Activated CD4-positive, alpha-beta T cell treated with anti-CD3 and anti-CD28 coated beads for 24 hours (primary cell): ENCODE data around the gene ZNF805.
"Not testable (repeated sequence)": the region's sequence is repeated elsewhere in the genome, so short reads cannot be mapped to it uniquely, and the experiment has no call there.

ENCODE experiments used
- DNase-seq, 2 donors: peaks; one replicate each; pipeline ENCODE4 v3.0.0-alpha.2; 2020; ENCODE audit warnings: low read depth in 2 of 2

The ZNF805 gene

DNA sequence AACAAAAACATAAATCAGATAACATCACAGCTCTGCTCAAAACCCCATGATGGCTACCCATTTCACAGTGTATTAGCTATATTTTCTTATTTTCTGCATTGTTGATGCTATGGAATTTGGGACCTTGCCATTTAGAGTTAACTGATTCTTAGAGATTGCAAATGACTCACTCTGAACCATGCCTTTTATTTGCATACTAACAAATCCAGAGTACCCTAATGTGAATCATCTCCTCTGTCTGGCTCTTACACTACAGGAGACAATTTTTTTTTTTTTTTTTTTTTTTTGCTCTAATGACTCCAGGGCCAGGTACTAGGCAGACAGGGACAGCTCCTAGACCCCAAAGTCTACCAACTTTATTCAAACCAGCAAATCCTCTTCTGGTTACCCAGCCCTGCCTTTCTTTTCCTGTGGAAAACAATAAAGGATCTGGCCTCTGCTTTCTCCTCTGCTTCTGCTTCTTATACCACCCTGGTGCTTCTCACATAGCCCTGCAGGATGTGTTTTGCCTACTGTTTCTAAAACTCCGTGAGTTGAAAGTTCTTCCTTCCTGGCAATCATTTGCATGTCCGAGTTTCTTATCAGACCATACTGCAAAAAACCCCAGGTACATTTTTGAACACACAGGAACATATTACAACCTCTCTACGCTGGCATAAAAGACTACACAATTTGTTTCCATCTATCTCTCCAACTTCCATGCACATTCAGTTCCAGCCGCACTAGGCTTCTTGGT, 29.3 kb downstream of the ZNF805 start:
- no peak for DNase-seq

DNA sequence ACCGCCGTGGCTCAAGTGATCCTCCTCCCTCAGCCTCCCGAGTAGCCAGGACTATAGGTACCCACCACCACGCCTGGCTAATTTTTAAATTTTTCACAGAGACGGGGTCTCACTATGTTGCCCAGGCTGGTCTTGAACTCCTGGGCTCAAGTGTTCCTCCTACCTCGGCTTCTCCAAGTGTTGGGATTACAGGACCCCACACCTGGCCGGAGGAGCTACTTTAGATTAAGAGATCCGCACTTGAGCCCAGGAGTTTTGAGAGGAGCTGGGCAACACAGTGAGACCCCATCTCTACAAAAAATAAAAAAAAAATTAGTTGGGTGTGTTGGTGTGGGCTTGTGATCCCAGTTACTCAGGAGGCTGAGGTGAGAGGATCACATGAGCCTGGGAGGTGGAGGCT, 30.8 kb downstream of the ZNF805 start:
- DNase-seq: no peak

DNA sequence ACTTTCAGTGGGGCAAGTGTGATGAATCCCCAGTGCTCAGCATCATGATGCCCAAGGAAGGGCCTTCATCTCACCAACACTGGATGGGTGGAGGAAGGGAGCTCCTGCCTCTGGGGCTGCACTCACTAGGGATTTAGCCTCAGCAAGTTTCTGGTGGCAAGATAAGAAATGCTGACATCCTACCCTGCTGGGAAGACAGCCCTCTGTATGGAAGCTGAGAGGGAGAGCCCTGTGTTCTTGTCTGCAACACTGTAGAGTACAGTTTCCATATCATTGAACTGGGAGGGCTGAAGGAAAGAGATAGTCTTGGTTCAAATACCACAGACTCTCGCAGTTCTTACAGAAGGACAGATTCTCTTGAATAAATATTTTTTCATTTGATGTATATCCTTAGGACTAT, 32.6 kb downstream of the ZNF805 start:
- DNase-seq: no peak

DNA sequence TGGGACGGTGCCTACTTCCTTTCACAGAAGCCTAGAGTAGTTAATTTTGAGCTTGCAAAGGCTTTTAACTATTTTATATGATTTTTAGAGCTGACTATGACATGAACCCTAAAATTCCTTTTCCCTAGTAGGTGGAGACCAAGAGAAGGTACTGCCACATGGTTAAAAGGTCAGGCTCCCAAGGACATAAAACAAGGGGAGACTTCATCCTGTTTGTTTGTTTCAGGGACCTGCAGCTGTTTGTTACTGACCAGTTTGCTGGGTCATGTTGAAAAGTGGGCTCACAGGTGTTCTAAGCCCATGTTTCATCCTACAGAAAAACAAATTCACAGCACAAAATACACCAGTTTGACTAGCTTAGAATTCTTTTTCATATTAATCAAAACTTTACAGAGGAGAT, 36.0 kb downstream of the ZNF805 start:
- no peak for DNase-seq

DNA sequence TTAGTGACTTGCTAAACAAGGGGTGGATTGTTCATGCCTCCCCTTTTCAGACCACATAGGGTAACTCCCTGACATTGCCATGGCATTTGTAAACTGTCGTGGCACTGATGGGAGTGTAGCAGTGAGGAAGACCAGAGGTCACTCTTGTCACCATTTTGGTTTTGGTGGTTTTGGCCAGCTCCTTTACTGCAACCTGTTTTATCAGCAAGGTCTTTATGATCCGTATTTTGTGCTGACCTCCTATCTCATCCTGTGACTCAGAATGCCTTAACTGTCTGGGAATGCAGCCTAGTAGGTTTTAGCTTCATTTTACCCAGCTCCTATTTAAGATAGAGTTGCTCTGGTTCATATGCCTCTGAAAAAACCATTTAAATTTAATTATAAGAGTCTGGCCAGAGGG, 38.0 kb downstream of the ZNF805 start:
- DNase-seq: not testable (repeated sequence)

DNA sequence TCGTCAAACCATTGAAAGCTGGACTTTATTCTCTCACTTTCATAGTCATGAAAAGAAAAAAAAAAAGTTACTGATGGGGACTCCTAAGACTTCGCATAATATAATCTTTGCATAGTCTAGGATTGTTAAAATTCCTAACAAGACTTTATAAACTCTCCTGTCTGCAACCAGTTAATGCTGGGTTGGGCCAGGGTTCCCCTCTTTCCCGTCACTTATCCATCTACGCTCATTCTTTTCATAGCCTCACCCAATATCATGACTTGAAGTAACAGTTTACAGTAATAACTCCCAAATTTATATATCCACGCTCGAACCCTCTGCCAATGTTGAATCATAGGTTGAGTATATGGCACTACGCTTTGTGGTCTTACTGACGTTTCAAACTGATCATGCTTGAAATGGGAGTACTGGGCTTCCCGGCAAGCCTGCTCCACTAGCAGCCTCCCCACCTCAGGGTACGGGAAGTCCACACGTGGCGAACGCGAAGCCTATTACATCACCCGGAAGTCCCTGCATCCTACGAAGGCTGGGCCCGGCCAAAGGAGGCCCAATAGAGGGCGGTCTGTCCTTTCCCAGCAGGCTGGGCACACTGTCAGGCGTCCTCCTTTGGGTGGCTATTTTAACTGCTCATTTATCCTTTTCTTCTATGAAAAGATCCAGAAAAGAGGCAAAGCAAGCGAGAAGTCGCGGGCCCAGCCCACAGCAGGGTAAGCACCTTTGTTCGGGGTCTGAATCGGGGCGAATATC, 39.2 kb downstream of the ZNF805 start:
- DNase-seq: peak; percentile 58 to 66

DNA sequence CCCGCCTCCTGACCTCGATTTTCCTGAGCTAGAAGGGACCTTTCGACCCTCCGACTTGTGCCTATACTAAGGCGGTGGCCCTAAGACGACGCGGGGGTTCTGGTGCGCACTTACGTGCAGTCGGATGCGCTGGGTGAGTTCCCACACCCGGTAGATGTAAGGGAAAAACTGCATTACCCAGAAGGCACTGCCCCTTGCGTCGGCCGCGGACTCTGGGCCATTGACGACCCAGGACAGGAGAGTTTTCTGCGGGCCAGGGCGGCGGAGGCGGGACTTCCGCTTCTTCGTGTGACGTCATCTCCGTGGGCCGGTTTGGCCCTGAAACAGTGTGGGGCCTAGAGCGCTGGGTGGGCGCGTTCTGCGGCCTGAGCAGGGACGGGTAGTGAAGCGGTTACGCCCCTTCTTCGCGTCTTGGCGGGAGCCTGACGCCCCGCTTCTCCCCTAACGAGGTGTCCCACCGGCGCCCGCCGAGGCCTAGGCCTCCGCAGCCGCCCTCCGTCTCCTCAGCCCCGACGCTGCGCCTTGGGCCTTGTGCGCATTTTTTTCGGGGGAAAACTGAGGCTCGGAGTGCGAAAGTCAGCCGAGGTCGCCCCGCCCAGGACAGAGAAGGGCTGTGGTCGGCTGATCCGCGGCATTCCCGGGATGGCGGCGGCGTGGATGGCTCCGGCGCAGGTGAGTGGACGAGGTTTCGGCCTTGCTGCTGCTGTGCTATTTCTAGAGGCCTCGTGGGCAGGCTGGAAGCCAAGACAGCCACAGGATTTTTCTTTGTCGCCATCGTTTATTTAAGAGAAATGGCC, 39.9 kb downstream of the ZNF805 start, which contains the start of gene ZNF460:
TSS of gene ZNF460 (plus strand) at position 321 of the 797 bp plus-strand sequence. CDS start at position 643, 322 bp downstream.
- DNase-seq: peak; percentile 89 to 95

DNA sequence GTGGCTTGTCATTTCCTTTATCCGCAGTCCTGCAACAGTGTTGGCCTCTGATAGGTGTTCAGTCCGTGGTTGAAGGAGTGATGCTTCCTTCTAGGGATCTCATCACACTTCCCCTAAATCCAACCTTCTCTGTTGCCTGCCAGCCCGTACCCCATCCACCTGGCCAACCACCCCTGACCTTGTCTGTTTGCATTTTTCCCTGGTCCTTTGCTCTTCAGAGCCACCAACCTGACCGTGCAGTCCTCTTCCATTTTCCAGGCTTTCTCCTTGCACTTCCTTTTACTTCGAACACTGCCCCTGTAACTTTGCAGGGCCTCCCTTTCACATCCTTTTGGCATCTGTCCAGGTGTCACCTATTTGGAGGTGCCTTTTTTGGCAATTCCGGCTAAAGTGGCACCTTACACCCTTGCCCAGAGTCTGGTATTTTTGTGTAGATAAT, 40.5 kb downstream of the ZNF805 start:
- DNase-seq: no peak

DNA sequence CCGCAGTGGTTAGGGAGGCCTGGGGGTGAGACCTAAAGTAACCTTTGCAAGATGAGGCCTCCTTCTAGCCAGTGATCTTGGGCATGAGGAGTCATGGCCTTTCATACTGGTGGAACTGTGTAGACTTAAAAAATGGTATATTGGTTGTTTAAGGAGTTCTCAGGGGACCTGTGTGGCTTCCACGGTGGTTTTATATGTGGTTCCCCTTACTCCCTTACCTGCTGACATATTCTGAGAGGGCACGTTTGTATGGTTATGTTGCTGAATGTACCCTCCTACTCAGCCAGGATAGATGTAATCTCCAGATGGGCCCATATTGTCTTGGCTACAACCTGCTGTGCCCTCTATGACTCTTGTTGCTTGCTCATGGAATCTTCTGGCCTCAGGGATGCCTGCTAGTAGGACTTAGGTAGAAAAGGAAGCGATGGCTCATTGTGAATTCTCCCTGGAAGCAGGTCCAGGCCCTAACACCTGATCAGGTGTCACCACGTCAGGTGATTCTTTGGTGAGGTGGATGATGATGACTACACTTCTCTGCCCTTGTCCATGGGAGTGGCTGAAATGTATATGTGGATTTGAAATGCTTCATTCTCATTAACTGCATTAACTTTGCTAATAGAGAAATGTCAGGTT, 41.7 kb downstream of the ZNF805 start:
- no peak for DNase-seq

DNA sequence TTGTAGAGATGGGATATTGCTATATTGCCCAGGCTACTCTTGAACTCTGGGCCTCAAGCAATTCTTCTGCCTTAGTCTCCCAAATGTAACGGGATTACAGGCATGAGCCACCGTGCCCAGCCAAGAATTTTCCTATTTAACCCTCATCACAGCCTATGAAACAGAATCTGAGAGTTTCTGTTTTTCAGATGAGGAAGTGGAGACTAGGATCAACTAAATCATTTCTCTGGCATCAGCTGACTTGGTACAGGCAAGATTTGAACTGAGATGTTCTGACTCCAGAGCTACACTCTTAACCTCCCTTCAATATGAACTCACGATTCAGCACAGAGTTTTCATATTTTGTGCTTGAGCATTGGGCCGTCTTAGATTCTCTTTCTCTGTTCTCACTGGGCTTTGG, 47.9 kb downstream of the ZNF805 start:
- DNase-seq: no peak

DNA sequence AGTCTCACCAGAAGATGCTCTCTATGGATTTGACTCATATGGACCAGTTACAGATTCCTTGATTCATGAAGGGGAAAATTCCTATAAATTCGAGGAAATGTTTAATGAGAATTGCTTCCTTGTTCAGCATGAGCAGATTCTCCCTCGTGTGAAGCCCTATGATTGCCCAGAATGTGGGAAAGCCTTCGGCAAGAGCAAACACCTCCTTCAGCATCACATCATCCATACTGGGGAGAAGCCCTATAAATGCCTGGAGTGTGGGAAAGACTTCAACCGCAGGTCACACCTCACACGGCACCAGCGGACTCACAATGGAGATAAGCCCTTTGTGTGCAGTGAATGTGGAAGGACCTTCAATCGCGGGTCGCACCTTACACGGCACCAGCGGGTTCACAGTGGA, 50.5 kb downstream of the ZNF805 start:
- no peak for DNase-seq

DNA sequence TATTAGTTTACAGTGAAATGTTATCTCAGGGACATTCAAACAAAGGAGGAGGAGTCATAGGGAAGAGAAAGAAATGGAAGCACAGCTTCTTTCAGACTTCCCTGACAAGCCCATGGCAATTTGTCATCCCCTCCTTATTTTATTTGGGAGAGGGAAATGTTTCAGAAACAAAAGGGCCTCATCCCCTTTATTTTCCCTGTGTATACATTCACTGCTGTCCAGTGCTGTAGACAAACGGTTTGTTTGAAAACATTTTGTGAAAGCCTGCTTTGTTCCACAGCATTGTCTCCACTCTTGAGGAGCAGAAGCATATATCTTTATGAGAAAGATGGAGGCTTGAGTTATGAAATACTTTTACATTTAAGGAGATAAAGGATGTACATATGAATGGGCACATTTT, 52.1 kb downstream of the ZNF805 start:
- no peak for DNase-seq

DNA sequence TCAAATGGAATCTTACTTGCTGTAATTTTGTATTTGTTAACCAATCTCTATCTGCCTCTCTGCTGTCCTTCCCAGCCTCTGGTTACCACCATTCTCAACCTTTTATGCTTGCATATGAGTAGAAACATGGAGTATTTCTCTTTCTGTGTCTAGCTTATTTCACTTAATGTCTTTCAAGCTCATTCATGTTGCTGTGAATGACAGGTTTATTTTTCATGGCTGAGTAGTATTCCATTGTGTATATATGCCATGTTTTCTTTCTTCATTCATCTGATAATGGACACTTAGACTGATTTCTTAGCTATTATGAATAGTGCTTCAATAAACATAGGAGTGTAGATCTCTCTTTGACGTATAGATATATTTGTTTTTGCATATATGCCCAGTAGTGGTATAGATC, 53.3 kb downstream of the ZNF805 start:
- no peak for DNase-seq

DNA sequence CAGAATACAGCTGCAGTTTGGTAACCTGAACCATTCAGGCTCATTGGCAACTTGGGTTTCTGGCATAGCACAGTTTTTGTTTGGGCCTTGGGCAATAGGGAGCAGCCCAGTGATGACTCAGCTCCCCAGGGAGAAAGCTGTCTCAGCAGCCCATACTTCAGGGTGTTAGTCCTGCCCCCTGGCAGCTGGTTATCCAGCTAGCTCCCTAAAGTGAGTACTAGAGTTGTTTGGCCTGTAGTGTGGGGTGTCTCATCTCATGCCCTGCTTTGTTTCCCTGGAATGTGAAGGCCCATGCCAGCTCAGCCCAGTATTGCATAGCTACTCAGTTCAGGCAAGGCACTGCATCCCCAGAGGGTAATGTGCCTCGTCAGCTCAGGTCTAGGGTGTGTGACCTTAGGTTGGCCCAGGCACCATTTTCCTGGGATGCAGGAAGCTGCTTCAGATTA, 61.6 kb downstream of the ZNF805 start:
- DNase-seq: no peak

DNA sequence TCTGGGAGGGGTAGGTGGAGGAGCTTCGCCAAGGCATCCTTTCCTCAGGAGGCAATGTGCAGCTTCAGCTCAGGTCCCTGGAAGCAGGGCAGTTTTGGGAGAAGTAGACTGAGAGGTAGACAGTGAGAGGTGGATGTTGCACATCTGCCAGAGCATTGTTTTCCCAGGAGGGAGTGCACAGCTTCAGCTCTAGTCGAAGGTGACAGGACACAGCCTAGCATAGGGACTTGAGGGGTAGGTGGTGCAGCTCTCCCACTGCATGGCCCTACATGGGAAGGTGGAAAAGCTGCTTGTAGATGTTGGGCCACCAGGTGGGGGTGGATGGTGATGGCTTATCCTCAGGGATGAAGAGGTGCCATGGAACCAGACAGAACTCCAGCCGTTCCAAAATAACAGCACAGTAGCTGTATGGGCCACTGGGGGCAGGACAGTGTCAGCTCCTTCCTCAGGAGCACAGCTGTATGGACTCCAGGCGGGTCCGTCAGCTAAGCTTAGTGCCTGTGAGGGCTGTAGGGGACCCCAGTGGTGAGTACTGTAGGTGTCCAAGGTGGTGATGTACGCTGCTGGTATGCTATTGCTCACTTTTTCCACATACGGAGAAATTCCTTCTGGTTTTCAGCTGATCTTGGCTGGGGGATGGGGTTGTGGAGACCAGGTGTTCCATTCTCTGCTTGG, 62.4 kb downstream of the ZNF805 start:
- DNase-seq: no peak
